Calu3 (cell line): ENCODE measurements around the gene FRK. TPM values are rescaled to one million over a fixed set of nuclear protein-coding genes. Genes with fewer than 3 reads are reported as not detected.

ENCODE experiments used
- BruUV-seq: library from RNA; stranded (reverse); fragments of 400-500 nt; replicated peaks from 2 replicates; lab custom pipeline; 2021; lab: Mats Ljungman, UMichigan
- CTCF ChIA-PET: fragments of 300-600 bp; sonication (Branson Sonifier 250); formaldehyde crosslinking; loops from one replicate; lab custom pipeline; 2022; ENCODE audit warnings: antibody characterized with exemption; lab: Charles Lee
- DNase-seq: peaks from one replicate; pipeline ENCODE4 v3.0.0; 2022
- H3K27ac Mint-ChIP-seq: one replicate; pipeline ENCODE4 v1.8.0; 2022; ENCODE audit warnings: mixed read lengths; ENCODE audit not compliant: unreplicated experiment
- H3K27me3 Mint-ChIP-seq: one replicate; pipeline ENCODE4 v1.8.0; 2022; ENCODE audit warnings: mixed read lengths; ENCODE audit not compliant: unreplicated experiment
- H3K36me3 Mint-ChIP-seq: one replicate; pipeline ENCODE4 v1.8.0; 2022; ENCODE audit warnings: mild to moderate bottlenecking, moderate library complexity, mixed read lengths; ENCODE audit not compliant: insufficient read depth, unreplicated experiment
- H3K4me1 Mint-ChIP-seq: one replicate; pipeline ENCODE4 v1.8.0; 2022; ENCODE audit warnings: mild to moderate bottlenecking, low read depth, mixed read lengths; ENCODE audit not compliant: unreplicated experiment
- H3K4me3 Mint-ChIP-seq: one replicate; pipeline ENCODE4 v1.8.0; 2022; ENCODE audit warnings: mild to moderate bottlenecking, low read depth, moderate library complexity, mixed read lengths; ENCODE audit not compliant: unreplicated experiment
- H3K9me3 Mint-ChIP-seq: one replicate; pipeline ENCODE4 v1.8.0; 2022; ENCODE audit warnings: low read depth, mixed read lengths; ENCODE audit not compliant: unreplicated experiment
- intact Hi-C: fragments of 100-400 bp; cut with micrococcal nuclease; formaldehyde crosslinking; loops from one replicate; pipeline ENCODE4 v1.10.0; 2022; ENCODE audit not compliant: unreplicated experiment
- total RNA-seq: library from RNA; stranded (reverse); gene quantifications from 2 replicates; pipeline ENCODE4 v1.2.3, GENCODE V29; 2022
- TF ChIP-seq, protein P1 (sequence below): fragments of 200-600 bp; IDR thresholded peaks from one replicate; pipeline ENCODE4 v1.8.0; 2022; ENCODE audit warnings: antibody characterized with exemption; ENCODE audit not compliant: unreplicated experiment

FRK gene
- total RNA-seq, 1 experiment from 2014 or later, result 21.2 TPM

DNA sequence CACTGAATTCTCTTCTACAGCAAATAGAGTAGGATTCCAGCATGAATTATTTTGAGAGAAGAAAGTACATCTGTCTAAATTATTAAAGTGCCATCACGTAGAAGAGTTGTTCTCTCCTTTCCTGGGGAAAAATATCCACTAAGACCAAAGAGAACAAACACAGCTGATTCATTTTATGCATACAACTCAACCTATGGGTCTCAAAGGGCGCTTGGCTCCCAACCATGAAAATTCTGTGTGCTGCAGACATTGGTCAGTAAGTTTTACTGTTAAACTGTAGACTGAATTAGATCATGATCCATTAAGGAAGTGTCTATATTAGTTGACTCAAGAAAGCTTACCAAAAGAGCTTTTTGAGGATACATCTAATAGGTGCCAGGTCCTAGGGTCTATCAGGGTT, 83.5 kb downstream of the FRK start:
- no peaks in the 10 kb centered on the region for H3K27me3 Mint-ChIP-seq
- TF ChIP-seq, protein P1, sequence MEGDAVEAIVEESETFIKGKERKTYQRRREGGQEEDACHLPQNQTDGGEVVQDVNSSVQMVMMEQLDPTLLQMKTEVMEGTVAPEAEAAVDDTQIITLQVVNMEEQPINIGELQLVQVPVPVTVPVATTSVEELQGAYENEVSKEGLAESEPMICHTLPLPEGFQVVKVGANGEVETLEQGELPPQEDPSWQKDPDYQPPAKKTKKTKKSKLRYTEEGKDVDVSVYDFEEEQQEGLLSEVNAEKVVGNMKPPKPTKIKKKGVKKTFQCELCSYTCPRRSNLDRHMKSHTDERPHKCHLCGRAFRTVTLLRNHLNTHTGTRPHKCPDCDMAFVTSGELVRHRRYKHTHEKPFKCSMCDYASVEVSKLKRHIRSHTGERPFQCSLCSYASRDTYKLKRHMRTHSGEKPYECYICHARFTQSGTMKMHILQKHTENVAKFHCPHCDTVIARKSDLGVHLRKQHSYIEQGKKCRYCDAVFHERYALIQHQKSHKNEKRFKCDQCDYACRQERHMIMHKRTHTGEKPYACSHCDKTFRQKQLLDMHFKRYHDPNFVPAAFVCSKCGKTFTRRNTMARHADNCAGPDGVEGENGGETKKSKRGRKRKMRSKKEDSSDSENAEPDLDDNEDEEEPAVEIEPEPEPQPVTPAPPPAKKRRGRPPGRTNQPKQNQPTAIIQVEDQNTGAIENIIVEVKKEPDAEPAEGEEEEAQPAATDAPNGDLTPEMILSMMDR, result no peak
- CTCF ChIA-PET, result no interaction called here
- no peak overlapping the region for H3K27ac Mint-ChIP-seq
- no peaks in the 10 kb centered on the region for H3K36me3 Mint-ChIP-seq
- no peak overlapping the region for H3K4me3 Mint-ChIP-seq
- BruUV-seq, result no TSS peak
- intact Hi-C loops, result no loop called here
- peaks cover 6% of the 10 kb centered on the region for H3K4me1 Mint-ChIP-seq
- no peaks in the 10 kb centered on the region for H3K9me3 Mint-ChIP-seq
- no peak for DNase-seq

DNA sequence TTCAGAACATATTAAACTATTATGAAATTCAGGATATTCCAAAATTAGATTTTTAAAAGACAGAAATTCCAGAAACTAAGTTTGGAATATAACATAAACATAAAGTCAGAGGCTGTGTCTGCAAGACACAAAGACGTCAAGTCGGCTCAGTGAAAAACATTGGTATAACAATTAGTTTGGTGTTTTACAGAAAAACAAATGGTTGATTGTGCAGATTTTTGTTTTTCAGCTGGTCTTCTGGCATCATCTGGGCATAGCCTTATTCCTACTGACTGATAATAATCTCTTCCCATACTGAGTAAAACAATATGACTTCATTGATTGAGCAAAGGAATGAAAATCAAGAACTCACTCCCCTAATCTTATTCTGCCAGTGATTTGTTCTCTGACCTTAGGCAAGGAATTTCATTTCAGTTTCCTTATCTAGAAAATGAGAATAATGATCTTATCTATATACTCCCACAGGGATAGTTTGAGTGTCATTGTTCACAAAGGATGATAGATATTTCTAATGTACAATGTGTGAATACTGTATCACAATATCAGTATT, 84.3 kb downstream of the FRK start:
- Mint-ChIP-seq H3K4me3 (no peak overlapping the region), H3K9me3 (no peaks in the 10 kb centered on the region), H3K27ac (no peak overlapping the region), H3K27me3 (no peaks in the 10 kb centered on the region), H3K36me3 (no peaks in the 10 kb centered on the region), H3K4me1 (peaks cover 6% of the 10 kb centered on the region)
- TF ChIP-seq, protein P1, result no peak
- CTCF ChIA-PET, result no interaction called here
- no TSS peak for BruUV-seq
- DNase-seq, result no peak
- intact Hi-C loops, result no loop called here

DNA sequence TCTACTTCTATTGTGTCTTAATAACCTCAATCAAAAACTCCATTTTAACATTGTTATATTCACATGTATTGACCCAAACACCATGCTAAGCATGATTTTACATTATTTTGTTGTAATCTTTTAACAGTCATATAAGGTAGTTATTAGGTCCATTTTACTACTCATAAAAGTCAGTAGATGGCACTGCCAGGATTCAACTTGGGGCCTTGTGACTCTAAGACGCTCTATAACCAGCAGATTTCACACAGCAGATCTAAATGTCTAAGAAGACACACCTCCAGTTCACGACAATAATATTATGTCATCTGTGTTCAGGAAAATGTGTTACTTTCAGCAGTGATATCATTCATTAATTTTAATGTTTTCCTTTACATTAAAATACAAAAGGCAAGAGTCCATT, 88.0 kb downstream of the FRK start:
- CTCF ChIA-PET, result interaction anchor here (0.6 kb wide), 1 partner anchor 1513 kb away, joined by 4 read pairs; no protein-coding TSS in a partner anchor
- TF ChIP-seq, protein P1, result no peak
- no peak overlapping the region for H3K4me3 Mint-ChIP-seq

DNA sequence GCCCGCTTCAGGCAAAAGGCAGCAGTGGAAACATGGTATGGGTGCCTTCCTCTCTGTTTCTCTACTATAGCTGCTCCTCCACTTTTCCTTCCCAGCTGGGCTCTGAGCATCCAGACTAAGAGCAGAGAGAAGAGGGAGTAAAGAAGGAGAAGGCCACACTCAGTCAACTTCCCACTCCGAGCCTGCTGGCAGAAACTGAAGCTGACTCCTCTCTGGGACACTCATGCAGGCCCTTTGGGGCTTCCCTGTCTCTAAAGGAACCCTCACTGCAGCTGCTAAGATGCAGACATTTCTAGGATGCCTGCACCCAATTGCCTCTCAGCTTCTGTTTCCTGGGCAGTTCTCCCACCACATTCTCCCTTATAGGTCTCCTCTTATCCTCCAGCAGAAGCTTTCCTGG, 88.9 kb downstream of the FRK start:
- Mint-ChIP-seq H3K4me1 (peaks cover 29% of the 10 kb centered on the region), H3K4me3 (no peak overlapping the region), H3K27ac (no peak overlapping the region), H3K27me3 (no peaks in the 10 kb centered on the region), H3K9me3 (no peaks in the 10 kb centered on the region), H3K36me3 (peaks cover 2% of the 10 kb centered on the region)
- TF ChIP-seq, protein P1, result no peak
- intact Hi-C loops, result no loop called here
- DNase-seq, result no peak
- CTCF ChIA-PET, result no interaction called here
- no TSS peak for BruUV-seq

More for the DNA sequence above, 88.0 kb downstream of the FRK start:
- intact Hi-C loops, result no loop called here
- DNase-seq, result no peak
- no TSS peak for BruUV-seq
- Mint-ChIP-seq H3K4me1 (peaks cover 29% of the 10 kb centered on the region), H3K27ac (no peak overlapping the region), H3K27me3 (no peaks in the 10 kb centered on the region), H3K9me3 (no peaks in the 10 kb centered on the region), H3K36me3 (no peaks in the 10 kb centered on the region)
